NCI-H526 treated with DMSO at 0.1 percent for 48 hours (cell line): ENCODE results near the gene GPC5.
"Not testable (repeated sequence)": the region's sequence is repeated elsewhere in the genome, so short reads cannot be mapped to it uniquely, and the experiment has no call there.

Experiments used
- DNase-seq: peaks from one replicate; lab custom pipeline; 2025; lab: John Stamatoyannopoulos, UW

GPC5 gene

GRCh38 chr13:91649456-91649855 is 251.0 kb downstream of the GPC5 start:
- no peak for DNase-seq

GRCh38 chr13:91652404-91653301 is 254.2 kb downstream of the GPC5 start:
- DNase-seq: no peak

GRCh38 chr13:91655731-91656130 is 257.3 kb downstream of the GPC5 start:
- DNase-seq: no peak

- DNase-seq: no peak
These were observed 258.9 kb downstream of the GPC5 start for GRCh38 chr13:91657283-91657682.

- DNase-seq: no peak
These were observed 261.0 kb downstream of the GPC5 start for GRCh38 chr13:91659256-91660075.

GRCh38 chr13:91660076-91660415 is 261.6 kb downstream of the GPC5 start:
- DNase-seq: no peak

GRCh38 chr13:91661692-91662490 is 263.5 kb downstream of the GPC5 start:
- no peak for DNase-seq

- no peak for DNase-seq
These were observed 265.6 kb downstream of the GPC5 start for GRCh38 chr13:91664039-91664438.

- no peak for DNase-seq
These were observed 269.1 kb downstream of the GPC5 start for GRCh38 chr13:91667486-91667885.

- no peak for DNase-seq
These were observed 270.6 kb downstream of the GPC5 start for GRCh38 chr13:91668866-91669495.

GRCh38 chr13:91674347-91674746 is 275.9 kb downstream of the GPC5 start:
- not testable (repeated sequence) for DNase-seq

- no peak for DNase-seq
These were observed 286.3 kb downstream of the GPC5 start for GRCh38 chr13:91684746-91685145.

GRCh38 chr13:91690944-91691343 is 292.5 kb downstream of the GPC5 start:
- DNase-seq: no peak

- no peak for DNase-seq
These were observed 295.0 kb downstream of the GPC5 start for GRCh38 chr13:91693466-91693865.

GRCh38 chr13:91698308-91698707 is 299.9 kb downstream of the GPC5 start:
- no peak for DNase-seq

- no peak for DNase-seq
These were observed 300.3 kb downstream of the GPC5 start for GRCh38 chr13:91698767-91699166.

GRCh38 chr13:91699863-91700262 is 301.4 kb downstream of the GPC5 start:
- no peak for DNase-seq

- peak; percentile 15 for DNase-seq
These were observed 303.6 kb downstream of the GPC5 start for GRCh38 chr13:91701975-91702374.

GRCh38 chr13:91702411-91702810 is 304.0 kb downstream of the GPC5 start:
- no peak for DNase-seq

- DNase-seq: no peak
These were observed 306.0 kb downstream of the GPC5 start for GRCh38 chr13:91704398-91704797.

- DNase-seq: no peak
These were observed 310.1 kb downstream of the GPC5 start for GRCh38 chr13:91708558-91708957.

GRCh38 chr13:91709180-91709579 is 310.8 kb downstream of the GPC5 start:
- no peak for DNase-seq
